ENCODE data around the gene CFAP91. TPM values are rescaled to one million over a fixed set of nuclear protein-coding genes. Genes with fewer than 3 reads are reported as not detected.

CFAP91 gene
- total and polyA plus RNA-seq, 12 donors: 0.19 to 1.6 (median 0.49) TPM

- intact Hi-C loops (cut with DNase I): no loop called here
- ATAC-seq (no peak), DNase-seq (no peak)
- Histone ChIP-seq H3K36me3 (no peaks in the 10 kb centered on the region), H3K9me3 (no peaks in the 10 kb centered on the region), H3K4me3 (no peak overlapping the region), H3K27me3 (no peaks in the 10 kb centered on the region), H3K4me1 (no peaks in the 10 kb centered on the region), H3K27ac (no peak overlapping the region)
- WGBS, 2 donors: 96% methylated on average over 6 of the region's 6 CpGs
- no peak for TF ChIP-seq CTCF (IDR thresholded peaks at IDR 0.05)
Measured at GRCh38 chr3:119729996-119730395, 27.2 kb downstream of the CFAP91 start.

GRCh38 chr3:119731560-119732343, 28.9 kb downstream of the CFAP91 start:
- WGBS, 2 donors: 77 to 82% methylated on average over 8 of the region's 8 CpGs
- Histone ChIP-seq H3K9me3 (no peaks in the 10 kb centered on the region), H3K4me1 (no peaks in the 10 kb centered on the region), H3K4me3 (no peak overlapping the region), H3K27me3 (no peaks in the 10 kb centered on the region), H3K27ac (no peak overlapping the region), H3K36me3 (no peaks in the 10 kb centered on the region)
- intact Hi-C loops (cut with DNase I): no loop called here
- ATAC-seq (no peak), DNase-seq (no peak)
- TF ChIP-seq CTCF (IDR thresholded peaks at IDR 0.05): no peak

- DNase-seq: no peak
- WGBS, 2 donors: 91 to 96% methylated on average over 5 of the region's 5 CpGs
- Histone ChIP-seq H3K4me3 (no peak overlapping the region), H3K27ac (no peak overlapping the region), H3K9me3 (no peaks in the 10 kb centered on the region), H3K4me1 (no peaks in the 10 kb centered on the region), H3K36me3 (no peaks in the 10 kb centered on the region), H3K27me3 (no peaks in the 10 kb centered on the region)
- intact Hi-C loops (cut with DNase I): no loop called here
- no peak for TF ChIP-seq CTCF (IDR thresholded peaks at IDR 0.05)
- no peak for ATAC-seq
Measured at GRCh38 chr3:119733812-119734211, 31.0 kb downstream of the CFAP91 start.

GRCh38 chr3:119738741-119739140, 35.9 kb downstream of the CFAP91 start:
- Histone ChIP-seq H3K27me3 (no peaks in the 10 kb centered on the region), H3K9me3 (no peaks in the 10 kb centered on the region), H3K4me3 (no peak overlapping the region), H3K4me1 (peaks cover 0 to 9% (median 0%) of the 10 kb centered on the region in 9 donors), H3K27ac (no peak overlapping the region), H3K36me3 (no peaks in the 10 kb centered on the region)
- intact Hi-C loops (cut with DNase I): no loop called here
- ATAC-seq (no peak), DNase-seq (no peak)
- no peak for TF ChIP-seq CTCF (IDR thresholded peaks at IDR 0.05)

Data from heart right ventricle (tissue), 16 donors.